ENCODE results near the gene DCAF8. TPM values are rescaled to one million over a fixed set of nuclear protein-coding genes. Genes with fewer than 3 reads are reported as not detected.

The DCAF8 gene
- total RNA-seq, 1 donor from 2014 or later: 163 TPM

- TF ChIP-seq, protein P1, sequence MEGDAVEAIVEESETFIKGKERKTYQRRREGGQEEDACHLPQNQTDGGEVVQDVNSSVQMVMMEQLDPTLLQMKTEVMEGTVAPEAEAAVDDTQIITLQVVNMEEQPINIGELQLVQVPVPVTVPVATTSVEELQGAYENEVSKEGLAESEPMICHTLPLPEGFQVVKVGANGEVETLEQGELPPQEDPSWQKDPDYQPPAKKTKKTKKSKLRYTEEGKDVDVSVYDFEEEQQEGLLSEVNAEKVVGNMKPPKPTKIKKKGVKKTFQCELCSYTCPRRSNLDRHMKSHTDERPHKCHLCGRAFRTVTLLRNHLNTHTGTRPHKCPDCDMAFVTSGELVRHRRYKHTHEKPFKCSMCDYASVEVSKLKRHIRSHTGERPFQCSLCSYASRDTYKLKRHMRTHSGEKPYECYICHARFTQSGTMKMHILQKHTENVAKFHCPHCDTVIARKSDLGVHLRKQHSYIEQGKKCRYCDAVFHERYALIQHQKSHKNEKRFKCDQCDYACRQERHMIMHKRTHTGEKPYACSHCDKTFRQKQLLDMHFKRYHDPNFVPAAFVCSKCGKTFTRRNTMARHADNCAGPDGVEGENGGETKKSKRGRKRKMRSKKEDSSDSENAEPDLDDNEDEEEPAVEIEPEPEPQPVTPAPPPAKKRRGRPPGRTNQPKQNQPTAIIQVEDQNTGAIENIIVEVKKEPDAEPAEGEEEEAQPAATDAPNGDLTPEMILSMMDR (IDR thresholded peaks at IDR 0.05): no peak
- Mint-ChIP-seq H3K4me3 (ENCODE audit: unreplicated experiment) (peak overlapping the region; percentile 31), H3K4me1 (ENCODE audit: unreplicated experiment) (peaks cover 40% of the 10 kb centered on the region), H3K27me3 (ENCODE audit: unreplicated experiment) (peaks cover 39% of the 10 kb centered on the region), H3K27ac (ENCODE audit: unreplicated experiment) (peak overlapping the region; percentile 87), H3K36me3 (ENCODE audit: unreplicated experiment) (no peaks in the 10 kb centered on the region), H3K9me3 (ENCODE audit: unreplicated experiment) (no peaks in the 10 kb centered on the region)
- DNase-seq (ENCODE audit: extremely low spot score, unreplicated experiment): no peak
Observed at GRCh38 chr1:160169553-160170399, 92.6 kb downstream of the DCAF8 start.

GRCh38 chr1:160168609-160169369 is 93.6 kb downstream of the DCAF8 start:
- H3K27me3 Mint-ChIP-seq (ENCODE audit: unreplicated experiment): peaks cover 39% of the 10 kb centered on the region
- peak overlapping the region; percentile 31 for H3K4me3 Mint-ChIP-seq (ENCODE audit: unreplicated experiment)
- no peak for DNase-seq (ENCODE audit: extremely low spot score, unreplicated experiment)
- H3K9me3 Mint-ChIP-seq (ENCODE audit: unreplicated experiment): no peaks in the 10 kb centered on the region
- peak overlapping the region; percentile 87 for H3K27ac Mint-ChIP-seq (ENCODE audit: unreplicated experiment)
- H3K36me3 Mint-ChIP-seq (ENCODE audit: unreplicated experiment): no peaks in the 10 kb centered on the region
- H3K4me1 Mint-ChIP-seq (ENCODE audit: unreplicated experiment): peaks cover 40% of the 10 kb centered on the region
- TF ChIP-seq, protein P1 (IDR thresholded peaks at IDR 0.05): peak; percentile 28

DNA sequence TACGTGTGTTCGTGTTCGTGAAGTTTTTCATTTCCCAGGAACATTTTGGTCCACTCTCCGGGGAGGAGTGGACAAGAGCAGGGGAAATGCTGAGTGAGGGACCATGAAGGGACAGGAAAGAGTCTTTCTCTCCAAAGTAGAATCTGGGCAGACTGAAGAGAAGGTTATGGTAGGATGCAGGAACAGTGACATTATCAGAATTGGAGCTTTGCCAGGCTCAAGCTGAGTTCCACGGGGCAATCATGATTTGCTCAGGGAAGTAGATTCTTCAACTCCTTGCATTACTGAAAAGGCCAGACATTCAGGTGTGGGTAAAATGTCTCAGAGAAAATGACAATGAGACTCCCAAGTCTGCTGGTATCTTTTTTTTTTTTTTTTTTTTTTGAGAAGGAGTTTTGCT is 94.3 kb downstream of the DCAF8 start:
- TF ChIP-seq, protein P1 (IDR thresholded peaks at IDR 0.05): no peak
- Mint-ChIP-seq H3K36me3 (ENCODE audit: unreplicated experiment) (no peaks in the 10 kb centered on the region), H3K4me3 (ENCODE audit: unreplicated experiment) (no peak overlapping the region), H3K9me3 (ENCODE audit: unreplicated experiment) (no peaks in the 10 kb centered on the region), H3K27me3 (ENCODE audit: unreplicated experiment) (peaks cover 35% of the 10 kb centered on the region), H3K4me1 (ENCODE audit: unreplicated experiment) (peaks cover 40% of the 10 kb centered on the region), H3K27ac (ENCODE audit: unreplicated experiment) (no peak overlapping the region)
- DNase-seq (ENCODE audit: extremely low spot score, unreplicated experiment): no peak

DNA sequence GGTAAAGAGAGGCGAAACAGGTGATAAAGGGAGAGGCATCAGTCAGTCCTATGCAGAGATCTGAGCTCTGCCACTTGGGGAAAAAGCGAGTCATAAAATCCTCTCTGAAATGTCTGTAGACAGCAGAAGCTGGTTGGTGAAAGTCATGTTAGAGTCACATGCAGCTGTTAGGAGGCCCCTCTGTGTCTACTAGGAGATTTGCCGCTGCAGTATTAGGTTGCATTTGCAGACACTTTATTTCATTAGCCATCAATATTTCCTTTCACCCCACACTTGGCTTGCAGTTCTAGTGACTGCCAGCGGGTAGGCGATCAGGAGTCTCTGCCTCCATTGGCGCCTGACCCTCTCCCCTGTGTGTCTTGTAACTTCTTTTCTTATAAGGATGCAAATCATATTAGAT is 94.8 kb downstream of the DCAF8 start:
- peaks cover 40% of the 10 kb centered on the region for H3K4me1 Mint-ChIP-seq (ENCODE audit: unreplicated experiment)
- DNase-seq (ENCODE audit: extremely low spot score, unreplicated experiment): no peak
- H3K36me3 Mint-ChIP-seq (ENCODE audit: unreplicated experiment): no peaks in the 10 kb centered on the region
- H3K9me3 Mint-ChIP-seq (ENCODE audit: unreplicated experiment): no peaks in the 10 kb centered on the region
- H3K4me3 Mint-ChIP-seq (ENCODE audit: unreplicated experiment): no peak overlapping the region
- H3K27me3 Mint-ChIP-seq (ENCODE audit: unreplicated experiment): peaks cover 31% of the 10 kb centered on the region
- no peak overlapping the region for H3K27ac Mint-ChIP-seq (ENCODE audit: unreplicated experiment)
- TF ChIP-seq, protein P1 (IDR thresholded peaks at IDR 0.05): no peak

DNA sequence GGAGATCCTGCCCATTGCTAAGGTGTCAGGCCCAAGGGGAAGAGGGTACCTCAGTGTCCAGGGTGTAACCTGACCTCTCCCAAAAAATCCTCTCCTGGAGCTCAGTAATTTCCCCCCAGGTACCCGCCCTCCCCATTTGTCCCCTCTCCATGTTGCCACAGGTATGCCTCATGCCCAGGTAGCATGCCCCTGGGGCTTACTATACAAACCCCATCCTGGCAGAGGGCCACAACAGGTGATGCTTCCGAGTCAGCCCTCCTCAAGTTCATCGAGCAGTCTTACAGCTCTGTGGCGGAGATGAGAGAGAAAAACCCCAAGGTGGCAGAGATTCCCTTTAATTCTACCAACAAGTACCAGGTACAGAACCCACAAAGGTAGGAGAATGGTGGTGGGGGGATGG is 95.3 kb downstream of the DCAF8 start:
- H3K27ac Mint-ChIP-seq (ENCODE audit: unreplicated experiment): no peak overlapping the region
- peaks cover 28% of the 10 kb centered on the region for H3K27me3 Mint-ChIP-seq (ENCODE audit: unreplicated experiment)
- no peaks in the 10 kb centered on the region for H3K36me3 Mint-ChIP-seq (ENCODE audit: unreplicated experiment)
- no peaks in the 10 kb centered on the region for H3K9me3 Mint-ChIP-seq (ENCODE audit: unreplicated experiment)
- peaks cover 38% of the 10 kb centered on the region for H3K4me1 Mint-ChIP-seq (ENCODE audit: unreplicated experiment)
- TF ChIP-seq, protein P1 (IDR thresholded peaks at IDR 0.05): no peak
- DNase-seq (ENCODE audit: extremely low spot score, unreplicated experiment): no peak
- no peak overlapping the region for H3K4me3 Mint-ChIP-seq (ENCODE audit: unreplicated experiment)
